ENCODE measurements around the gene OTX2. TPM values are rescaled to one million over a fixed set of nuclear protein-coding genes. Genes with fewer than 3 reads are reported as not detected.

The OTX2 gene
- total RNA-seq, 1 donor: not detected

GRCh38 chr14:56789955-56790354 lies 20.3 kb downstream of the OTX2 start:
- Histone ChIP-seq H3K27me3 (ENCODE audit: insufficient read depth, low read length) (peaks cover 45% of the 10 kb centered on the region), H3K4me1 (ENCODE audit: insufficient read depth, low read length) (no peaks in the 10 kb centered on the region), H3K4me3 (ENCODE audit: low read length) (no peak overlapping the region), H3K9me3 (ENCODE audit: low read depth, low read length) (no peaks in the 10 kb centered on the region)

GRCh38 chr14:56787530-56787929 lies 22.7 kb downstream of the OTX2 start:
- H3K9me3 ChIP-seq (ENCODE audit: low read depth, low read length): no peaks in the 10 kb centered on the region
- H3K4me1 ChIP-seq (ENCODE audit: insufficient read depth, low read length): no peaks in the 10 kb centered on the region
- peaks cover 21% of the 10 kb centered on the region for H3K27me3 ChIP-seq (ENCODE audit: insufficient read depth, low read length)
- H3K4me3 ChIP-seq (ENCODE audit: low read length): no peak overlapping the region

- Histone ChIP-seq H3K27me3 (ENCODE audit: insufficient read depth, low read length) (no peaks in the 10 kb centered on the region), H3K9me3 (ENCODE audit: low read depth, low read length) (no peaks in the 10 kb centered on the region), H3K4me1 (ENCODE audit: insufficient read depth, low read length) (no peaks in the 10 kb centered on the region), H3K4me3 (ENCODE audit: low read length) (no peak overlapping the region)
These were observed 27.6 kb downstream of the OTX2 start for GRCh38 chr14:56782711-56783110.

GRCh38 chr14:56774503-56774902 lies 35.8 kb downstream of the OTX2 start:
- H3K4me1 ChIP-seq (ENCODE audit: insufficient read depth, low read length): no peaks in the 10 kb centered on the region
- H3K9me3 ChIP-seq (ENCODE audit: low read depth, low read length): no peaks in the 10 kb centered on the region
- no peaks in the 10 kb centered on the region for H3K27me3 ChIP-seq (ENCODE audit: insufficient read depth, low read length)
- no peak overlapping the region for H3K4me3 ChIP-seq (ENCODE audit: low read length)

GRCh38 chr14:56770512-56770911 lies 39.8 kb downstream of the OTX2 start:
- Histone ChIP-seq H3K27me3 (ENCODE audit: insufficient read depth, low read length) (no peaks in the 10 kb centered on the region), H3K9me3 (ENCODE audit: low read depth, low read length) (no peaks in the 10 kb centered on the region), H3K4me1 (ENCODE audit: insufficient read depth, low read length) (no peaks in the 10 kb centered on the region), H3K4me3 (ENCODE audit: low read length) (no peak overlapping the region)

GRCh38 chr14:56760164-56760914 lies 49.9 kb downstream of the OTX2 start:
- Histone ChIP-seq H3K27me3 (ENCODE audit: insufficient read depth, low read length) (no peaks in the 10 kb centered on the region), H3K4me3 (ENCODE audit: low read length) (no peak overlapping the region), H3K4me1 (ENCODE audit: insufficient read depth, low read length) (no peaks in the 10 kb centered on the region), H3K9me3 (ENCODE audit: low read depth, low read length) (no peaks in the 10 kb centered on the region)

- H3K27me3 ChIP-seq (ENCODE audit: insufficient read depth, low read length): no peaks in the 10 kb centered on the region
- no peaks in the 10 kb centered on the region for H3K9me3 ChIP-seq (ENCODE audit: low read depth, low read length)
- H3K4me3 ChIP-seq (ENCODE audit: low read length): no peak overlapping the region
- H3K4me1 ChIP-seq (ENCODE audit: insufficient read depth, low read length): no peaks in the 10 kb centered on the region
These were observed 50.6 kb downstream of the OTX2 start for GRCh38 chr14:56759633-56760032.

GRCh38 chr14:56759094-56759493 lies 51.2 kb downstream of the OTX2 start:
- H3K4me3 ChIP-seq (ENCODE audit: low read length): no peak overlapping the region
- no peaks in the 10 kb centered on the region for H3K4me1 ChIP-seq (ENCODE audit: insufficient read depth, low read length)
- H3K9me3 ChIP-seq (ENCODE audit: low read depth, low read length): no peaks in the 10 kb centered on the region
- H3K27me3 ChIP-seq (ENCODE audit: insufficient read depth, low read length): no peaks in the 10 kb centered on the region

- Histone ChIP-seq H3K9me3 (ENCODE audit: low read depth, low read length) (no peaks in the 10 kb centered on the region), H3K4me1 (ENCODE audit: insufficient read depth, low read length) (no peaks in the 10 kb centered on the region), H3K27me3 (ENCODE audit: insufficient read depth, low read length) (no peaks in the 10 kb centered on the region), H3K4me3 (ENCODE audit: low read length) (no peak overlapping the region)
These were observed 55.4 kb downstream of the OTX2 start for GRCh38 chr14:56754921-56755320.

- Histone ChIP-seq H3K9me3 (ENCODE audit: low read depth, low read length) (no peaks in the 10 kb centered on the region), H3K27me3 (ENCODE audit: insufficient read depth, low read length) (no peaks in the 10 kb centered on the region), H3K4me1 (ENCODE audit: insufficient read depth, low read length) (no peaks in the 10 kb centered on the region), H3K4me3 (ENCODE audit: low read length) (no peak overlapping the region)
These were observed 56.9 kb downstream of the OTX2 start for GRCh38 chr14:56753396-56753795.

GRCh38 chr14:56752428-56752827 lies 57.9 kb downstream of the OTX2 start:
- no peaks in the 10 kb centered on the region for H3K9me3 ChIP-seq (ENCODE audit: low read depth, low read length)
- H3K4me1 ChIP-seq (ENCODE audit: insufficient read depth, low read length): no peaks in the 10 kb centered on the region
- no peaks in the 10 kb centered on the region for H3K27me3 ChIP-seq (ENCODE audit: insufficient read depth, low read length)
- H3K4me3 ChIP-seq (ENCODE audit: low read length): no peak overlapping the region

GRCh38 chr14:56751471-56751870 lies 58.8 kb downstream of the OTX2 start:
- no peak overlapping the region for H3K4me3 ChIP-seq (ENCODE audit: low read length)
- no peaks in the 10 kb centered on the region for H3K27me3 ChIP-seq (ENCODE audit: insufficient read depth, low read length)
- H3K9me3 ChIP-seq (ENCODE audit: low read depth, low read length): no peaks in the 10 kb centered on the region
- no peaks in the 10 kb centered on the region for H3K4me1 ChIP-seq (ENCODE audit: insufficient read depth, low read length)

Other genes starting within 250 kb of the OTX2 start
- gene TMEM260, start 230.7 kb downstream of the OTX2 start, total RNA-seq: 11.4 TPM